Measurements from ENCODE around the gene OPRD1. TPM values are rescaled to one million over a fixed set of nuclear protein-coding genes. Genes with fewer than 3 reads are reported as not detected.
"Not testable (repeated sequence)": the region's sequence is repeated elsewhere in the genome, so short reads cannot be mapped to it uniquely, and the experiment has no call there.

Gene OPRD1
- total and polyA plus RNA-seq, 9 donors = 0.17 to 0.45 (median 0.37) TPM

DNA sequence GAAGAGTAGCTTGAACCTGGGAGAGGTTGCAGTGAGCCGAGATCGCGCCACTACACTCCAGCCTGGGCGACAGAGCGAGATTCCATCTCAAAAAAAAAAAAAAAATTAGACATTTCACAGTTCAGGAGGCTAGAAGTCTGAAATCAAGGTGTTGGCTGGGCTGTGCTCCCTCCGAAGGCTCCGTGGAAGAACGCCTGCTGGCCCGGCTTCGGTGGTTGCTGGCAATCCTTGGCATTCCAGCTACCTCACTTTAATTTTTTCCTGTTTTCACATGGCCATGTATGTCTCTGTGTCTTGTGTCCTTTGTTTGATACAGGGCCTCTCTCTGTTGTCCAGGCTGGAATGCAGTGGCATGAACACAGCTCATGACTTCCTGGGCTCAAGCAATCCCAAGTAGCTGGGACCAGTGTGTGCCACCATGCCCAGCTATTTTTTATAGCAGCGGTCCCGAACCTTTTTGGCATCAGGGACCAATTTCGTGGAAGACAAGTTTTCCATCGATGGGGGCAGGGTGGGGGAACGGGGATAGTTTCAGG lies 24.5 kb downstream of the OPRD1 start:
- Histone ChIP-seq H3K9me3 (replicated peaks; ENCODE audit: control insufficient read depth, low read depth, low read length) (no peaks in the 10 kb centered on the region), H3K27ac (ENCODE audit: low read length) (no peak overlapping the region), H3K27me3 (ENCODE audit: control insufficient read depth, insufficient read depth, low read length) (peaks cover 10% of the 10 kb centered on the region), H3K4me3 (ENCODE audit: low read length) (no peak overlapping the region), H3K36me3 (ENCODE audit: control insufficient read depth, insufficient read depth, low read length) (no peaks in the 10 kb centered on the region), H3K4me1 (ENCODE audit: control insufficient read depth, insufficient read depth, low read length) (no peaks in the 10 kb centered on the region)
- WGBS (ENCODE audit: insufficient coverage) = 83% methylated on average over 8 of the region's 15 CpGs
- no peak for DNase-seq

DNA sequence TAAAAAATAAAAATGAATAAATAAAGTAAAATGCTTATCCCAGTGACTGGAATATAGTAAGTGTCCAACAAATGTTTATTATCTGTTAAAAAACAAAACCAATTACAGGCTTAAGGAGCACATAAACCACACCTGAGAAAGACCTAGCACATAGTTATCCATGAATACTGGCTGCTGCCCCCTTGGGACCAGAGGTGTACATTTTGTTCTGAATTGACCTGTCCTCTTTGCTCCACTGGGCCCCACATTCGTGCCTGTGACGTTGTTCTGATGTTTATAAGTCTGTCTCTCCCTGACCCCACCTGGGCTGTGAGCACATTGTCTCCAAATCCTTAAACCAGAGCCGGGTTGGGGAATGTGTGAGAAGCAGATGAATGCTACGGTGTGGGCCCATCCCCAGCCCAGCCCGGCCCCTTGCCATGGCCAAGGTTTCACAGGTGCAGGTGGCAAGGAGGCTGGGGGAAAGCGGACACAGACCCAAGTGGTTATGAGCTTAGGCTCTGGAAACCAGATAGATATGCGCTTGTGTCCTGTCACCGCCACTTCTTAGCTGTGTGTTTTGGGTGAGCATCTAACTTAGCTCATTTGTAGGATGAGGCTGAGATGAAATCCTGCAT lies 29.1 kb downstream of the OPRD1 start:
- Histone ChIP-seq H3K4me1 (ENCODE audit: control insufficient read depth, insufficient read depth, low read length) (no peaks in the 10 kb centered on the region), H3K27ac (ENCODE audit: low read length) (no peak overlapping the region), H3K36me3 (ENCODE audit: control insufficient read depth, insufficient read depth, low read length) (no peaks in the 10 kb centered on the region), H3K4me3 (ENCODE audit: low read length) (no peak overlapping the region), H3K9me3 (replicated peaks; ENCODE audit: control insufficient read depth, low read depth, low read length) (no peaks in the 10 kb centered on the region), H3K27me3 (ENCODE audit: control insufficient read depth, insufficient read depth, low read length) (peaks cover 10% of the 10 kb centered on the region)
- 94% methylated on average over 5 of the region's 8 CpGs for WGBS (ENCODE audit: insufficient coverage)
- DNase-seq = no peak

DNA sequence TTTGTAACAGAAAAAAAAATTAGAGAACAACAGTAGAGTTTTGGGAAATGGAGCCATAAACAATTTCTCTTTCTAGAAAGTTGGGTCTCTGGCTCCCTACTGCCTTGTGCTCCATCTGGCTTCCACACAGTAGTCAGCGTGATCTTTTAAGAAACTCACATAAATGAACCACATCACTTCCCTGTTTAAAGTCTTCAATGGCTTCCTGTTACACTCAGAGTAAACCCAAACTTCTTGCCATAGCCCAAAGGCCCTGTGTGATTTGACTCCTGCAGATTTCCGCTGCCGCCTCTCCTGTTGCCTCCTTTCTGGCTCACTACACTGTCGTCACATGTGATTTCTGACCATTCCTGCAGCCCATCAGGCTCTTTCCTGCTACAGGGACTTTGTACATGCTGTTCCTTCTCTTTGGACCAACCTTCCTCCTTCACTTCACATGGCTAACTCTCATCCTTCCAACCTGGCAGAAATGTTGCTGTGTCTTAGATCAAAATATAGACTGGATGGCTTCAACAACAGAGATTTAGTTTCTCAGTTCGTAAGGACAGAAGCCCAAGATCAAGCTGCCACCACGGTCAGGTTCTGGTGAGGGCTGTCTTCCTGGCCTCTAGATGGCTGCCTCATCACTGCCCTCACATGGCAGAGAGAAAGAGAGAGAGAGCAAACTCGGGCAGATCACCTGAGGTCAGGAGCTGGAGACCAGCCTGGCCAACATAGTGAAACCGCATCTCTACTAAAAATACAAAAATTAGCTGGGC lies 34.0 kb downstream of the OPRD1 start:
- no peaks in the 10 kb centered on the region for H3K9me3 ChIP-seq (replicated peaks; ENCODE audit: control insufficient read depth, low read depth, low read length)
- WGBS (ENCODE audit: insufficient coverage) = 69% methylated on average over 6 of the region's 8 CpGs
- no peak overlapping the region for H3K4me3 ChIP-seq (ENCODE audit: low read length)
- no peak overlapping the region for H3K27ac ChIP-seq (ENCODE audit: low read length)
- H3K27me3 ChIP-seq (ENCODE audit: control insufficient read depth, insufficient read depth, low read length) = peaks cover under 1% of the 10 kb centered on the region
- H3K4me1 ChIP-seq (ENCODE audit: control insufficient read depth, insufficient read depth, low read length) = no peaks in the 10 kb centered on the region
- H3K36me3 ChIP-seq (ENCODE audit: control insufficient read depth, insufficient read depth, low read length) = no peaks in the 10 kb centered on the region
- no peak for DNase-seq

DNA sequence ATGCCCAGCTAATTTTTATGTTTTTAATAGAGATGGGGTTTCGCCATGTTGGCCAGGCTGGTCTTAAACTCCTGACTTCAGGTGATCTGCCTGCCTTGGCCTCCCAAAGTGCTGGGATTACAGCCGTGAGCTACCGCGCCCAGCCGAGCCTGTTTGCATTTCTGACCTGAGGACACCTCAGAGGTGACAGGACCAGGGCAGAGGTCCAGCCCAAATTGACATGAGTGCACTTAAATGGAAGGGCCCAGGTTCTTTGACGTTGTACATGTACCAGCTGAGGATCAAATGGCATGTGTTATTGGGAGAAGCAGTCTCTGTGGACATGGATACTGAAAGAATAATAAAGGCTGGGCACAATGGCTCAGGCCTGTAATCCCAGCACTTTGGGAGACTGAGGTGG lies 35.2 kb downstream of the OPRD1 start:
- H3K9me3 ChIP-seq (replicated peaks; ENCODE audit: control insufficient read depth, low read depth, low read length); H3K4me3 ChIP-seq (ENCODE audit: low read length); DNase-seq; H3K27ac ChIP-seq (ENCODE audit: low read length); H3K27me3 ChIP-seq (ENCODE audit: control insufficient read depth, insufficient read depth, low read length); H3K4me1 ChIP-seq (ENCODE audit: control insufficient read depth, insufficient read depth, low read length); H3K36me3 ChIP-seq (ENCODE audit: control insufficient read depth, insufficient read depth, low read length): not testable (repeated sequence)
- WGBS (ENCODE audit: insufficient coverage) = 80% methylated on average over 6 of the region's 6 CpGs

DNA sequence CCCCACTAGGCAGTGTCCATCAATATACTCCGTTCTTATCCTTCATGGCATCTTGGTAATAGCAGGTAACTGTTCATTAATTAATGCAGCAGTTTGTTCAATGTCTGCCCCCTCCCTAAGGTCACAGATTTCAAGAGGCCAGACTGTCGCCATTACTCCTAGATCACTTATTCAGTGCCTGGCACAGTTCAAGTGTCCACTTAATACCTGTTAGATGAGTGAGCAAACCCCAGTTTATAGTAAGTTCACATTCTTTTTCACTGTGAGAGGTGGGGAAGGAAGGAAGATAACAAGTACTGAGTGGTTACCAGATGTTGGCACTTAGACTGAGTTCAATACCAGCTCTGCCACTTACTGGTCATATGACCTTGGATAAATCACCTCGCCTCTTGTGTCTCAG lies 36.4 kb downstream of the OPRD1 start:
- H3K4me1 ChIP-seq (ENCODE audit: control insufficient read depth, insufficient read depth, low read length) = no peaks in the 10 kb centered on the region
- no peaks in the 10 kb centered on the region for H3K9me3 ChIP-seq (replicated peaks; ENCODE audit: control insufficient read depth, low read depth, low read length)
- no peak for DNase-seq
- H3K27me3 ChIP-seq (ENCODE audit: control insufficient read depth, insufficient read depth, low read length) = no peaks in the 10 kb centered on the region
- no peaks in the 10 kb centered on the region for H3K36me3 ChIP-seq (ENCODE audit: control insufficient read depth, insufficient read depth, low read length)
- WGBS (ENCODE audit: insufficient coverage) = no CpG with 5 or more reads among the region's 3 CpGs
- no peak overlapping the region for H3K27ac ChIP-seq (ENCODE audit: low read length)
- no peak overlapping the region for H3K4me3 ChIP-seq (ENCODE audit: low read length)

DNA sequence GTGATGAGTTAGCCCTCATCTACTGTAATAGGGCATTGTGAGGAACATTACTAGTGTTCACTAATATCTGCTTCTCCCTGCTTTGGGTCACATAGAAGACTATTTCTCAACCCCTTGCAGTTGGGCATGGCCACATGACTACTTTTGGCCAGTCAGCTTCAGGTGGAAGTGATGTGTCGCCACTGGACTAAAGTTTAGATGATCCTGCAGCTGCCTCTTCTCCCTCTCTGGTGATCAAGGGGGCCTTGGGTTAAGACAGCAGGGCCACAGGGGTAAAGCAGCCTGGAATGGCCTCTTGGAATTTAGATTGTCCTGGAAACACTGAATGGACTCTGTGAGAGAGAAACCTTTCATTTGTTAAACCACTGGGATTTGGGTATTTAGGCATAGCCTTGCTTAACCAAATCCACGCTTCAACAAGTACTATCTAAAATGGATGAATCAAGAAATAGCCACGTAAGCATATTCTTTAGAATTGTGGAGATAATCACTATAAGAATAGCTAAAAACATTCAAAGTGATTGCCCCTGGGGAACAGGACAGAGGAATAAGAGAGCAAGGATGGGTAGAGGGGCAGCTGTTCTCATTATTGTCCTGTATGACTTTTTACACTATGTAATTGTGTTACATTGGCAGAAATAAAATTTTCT lies 41.2 kb downstream of the OPRD1 start:
- no peak for DNase-seq
- no peaks in the 10 kb centered on the region for H3K9me3 ChIP-seq (replicated peaks; ENCODE audit: control insufficient read depth, low read depth, low read length)
- no peak overlapping the region for H3K4me3 ChIP-seq (ENCODE audit: low read length)
- peaks cover 9% of the 10 kb centered on the region for H3K4me1 ChIP-seq (ENCODE audit: control insufficient read depth, insufficient read depth, low read length)
- H3K36me3 ChIP-seq (ENCODE audit: control insufficient read depth, insufficient read depth, low read length) = no peaks in the 10 kb centered on the region
- no CpG with 5 or more reads among the region's 3 CpGs for WGBS (ENCODE audit: insufficient coverage)
- H3K27me3 ChIP-seq (ENCODE audit: control insufficient read depth, insufficient read depth, low read length) = no peaks in the 10 kb centered on the region
- no peak overlapping the region for H3K27ac ChIP-seq (ENCODE audit: low read length)

DNA sequence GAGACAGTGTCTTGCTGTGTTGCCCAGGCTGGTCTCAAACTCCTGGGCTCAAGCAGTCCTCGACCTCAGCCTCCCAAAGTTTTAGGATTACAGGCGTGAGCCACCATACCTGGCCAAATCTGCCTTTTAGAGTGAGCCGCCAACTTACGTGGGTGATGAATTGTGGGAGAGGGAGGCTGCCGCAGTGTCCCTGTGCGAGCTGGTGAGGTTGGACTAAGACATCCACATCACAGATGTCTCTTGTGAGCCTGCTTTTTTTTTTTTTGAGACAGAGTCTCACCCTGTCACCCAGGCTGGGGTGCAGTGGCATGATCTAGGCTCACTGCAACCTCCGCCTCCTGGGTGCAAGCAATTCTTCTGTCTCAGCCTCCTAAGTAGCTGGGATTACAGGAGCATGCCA lies 42.4 kb downstream of the OPRD1 start:
- H3K4me1 ChIP-seq (ENCODE audit: control insufficient read depth, insufficient read depth, low read length); DNase-seq; H3K4me3 ChIP-seq (ENCODE audit: low read length); H3K27me3 ChIP-seq (ENCODE audit: control insufficient read depth, insufficient read depth, low read length); H3K9me3 ChIP-seq (replicated peaks; ENCODE audit: control insufficient read depth, low read depth, low read length); H3K27ac ChIP-seq (ENCODE audit: low read length); H3K36me3 ChIP-seq (ENCODE audit: control insufficient read depth, insufficient read depth, low read length): not testable (repeated sequence)
- WGBS (ENCODE audit: insufficient coverage) = 86% methylated on average over 3 of the region's 7 CpGs

DNA sequence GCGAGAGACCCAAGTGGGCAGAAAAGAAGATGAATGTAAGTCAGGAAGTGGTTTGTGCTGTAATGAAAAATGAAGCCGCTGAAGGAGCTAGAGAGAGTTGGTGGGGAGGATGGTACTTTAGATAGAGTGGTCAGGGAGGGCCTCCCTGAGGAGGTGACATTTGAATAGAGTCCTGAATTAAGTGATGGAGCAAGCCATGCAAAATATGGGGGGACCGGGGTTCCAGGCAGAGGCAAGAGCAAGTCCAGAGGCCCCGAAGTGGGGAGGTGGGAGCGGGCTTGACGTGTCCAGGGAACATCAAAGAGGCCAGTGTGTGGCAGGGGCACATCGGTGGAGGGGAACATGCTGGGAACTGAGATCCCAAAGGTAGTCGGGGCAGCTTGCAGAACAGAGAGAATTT lies 43.1 kb downstream of the OPRD1 start:
- Histone ChIP-seq H3K9me3 (replicated peaks; ENCODE audit: control insufficient read depth, low read depth, low read length) (no peaks in the 10 kb centered on the region), H3K4me1 (ENCODE audit: control insufficient read depth, insufficient read depth, low read length) (peaks cover 9% of the 10 kb centered on the region), H3K27ac (ENCODE audit: low read length) (no peak overlapping the region), H3K36me3 (ENCODE audit: control insufficient read depth, insufficient read depth, low read length) (no peaks in the 10 kb centered on the region), H3K4me3 (ENCODE audit: low read length) (no peak overlapping the region), H3K27me3 (ENCODE audit: control insufficient read depth, insufficient read depth, low read length) (no peaks in the 10 kb centered on the region)
- 43% methylated on average over 8 of the region's 8 CpGs for WGBS (ENCODE audit: insufficient coverage)
- no peak for DNase-seq

DNA sequence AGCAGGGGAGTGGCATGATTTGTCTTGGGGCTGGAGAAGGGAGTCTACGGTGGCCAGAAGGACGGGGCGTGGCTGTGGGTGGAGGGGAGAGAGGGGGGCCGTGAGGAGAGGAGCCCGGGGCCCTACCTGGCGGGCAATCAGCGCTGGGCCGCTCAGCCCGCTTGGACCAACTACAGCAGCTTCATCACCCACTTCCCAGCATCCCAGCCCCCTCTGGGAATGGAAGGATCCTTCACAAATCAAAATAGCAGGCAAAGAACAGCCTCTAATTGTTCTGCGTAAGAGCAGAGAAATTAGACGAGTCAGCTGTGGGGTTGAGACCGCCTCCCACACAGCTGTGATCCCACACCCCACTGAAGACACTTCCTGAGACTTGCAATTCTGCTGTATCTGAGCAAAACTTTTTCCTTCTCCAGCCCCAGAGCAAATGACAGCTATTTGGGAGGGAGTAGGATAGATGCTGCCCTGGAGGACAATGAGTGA lies 43.5 kb downstream of the OPRD1 start:
- no peak overlapping the region for H3K4me3 ChIP-seq (ENCODE audit: low read length)
- H3K27ac ChIP-seq (ENCODE audit: low read length) = no peak overlapping the region
- no peaks in the 10 kb centered on the region for H3K36me3 ChIP-seq (ENCODE audit: control insufficient read depth, insufficient read depth, low read length)
- peaks cover 9% of the 10 kb centered on the region for H3K4me1 ChIP-seq (ENCODE audit: control insufficient read depth, insufficient read depth, low read length)
- H3K27me3 ChIP-seq (ENCODE audit: control insufficient read depth, insufficient read depth, low read length) = no peaks in the 10 kb centered on the region
- H3K9me3 ChIP-seq (replicated peaks; ENCODE audit: control insufficient read depth, low read depth, low read length) = no peaks in the 10 kb centered on the region
- DNase-seq = peak; percentile 68
- WGBS (ENCODE audit: insufficient coverage) = 0% methylated on average over 1 of the region's 12 CpGs

DNA sequence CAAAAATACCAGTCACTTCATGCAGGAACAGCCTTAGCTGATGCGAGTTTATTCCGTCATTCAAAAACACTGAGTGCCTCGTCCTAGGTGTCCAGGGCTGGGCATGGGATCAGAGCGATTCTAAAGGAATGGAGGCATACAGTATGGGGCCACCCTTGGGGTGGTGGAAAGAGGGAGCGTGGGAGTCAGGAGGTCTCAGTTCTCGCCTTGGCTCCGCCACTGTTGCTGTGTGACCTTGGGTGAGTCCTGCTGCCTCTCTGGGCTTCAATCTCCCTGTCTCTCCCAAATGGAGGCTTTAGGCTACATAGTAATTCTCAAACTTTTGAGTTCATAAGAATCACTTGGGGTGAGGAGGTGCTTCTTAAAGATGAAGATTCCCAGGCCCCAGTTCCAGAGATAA lies 44.0 kb downstream of the OPRD1 start:
- Histone ChIP-seq H3K27ac (ENCODE audit: low read length) (no peak overlapping the region), H3K9me3 (replicated peaks; ENCODE audit: control insufficient read depth, low read depth, low read length) (no peaks in the 10 kb centered on the region), H3K4me1 (ENCODE audit: control insufficient read depth, insufficient read depth, low read length) (peaks cover 9% of the 10 kb centered on the region), H3K4me3 (ENCODE audit: low read length) (no peak overlapping the region), H3K36me3 (ENCODE audit: control insufficient read depth, insufficient read depth, low read length) (no peaks in the 10 kb centered on the region), H3K27me3 (ENCODE audit: control insufficient read depth, insufficient read depth, low read length) (no peaks in the 10 kb centered on the region)
- WGBS (ENCODE audit: insufficient coverage) = 65% methylated on average over 3 of the region's 7 CpGs
- DNase-seq = no peak

Measured in muscle of leg (tissue), 11 donors.